Activated CD4-positive, alpha-beta T cell treated with anti-CD3 and anti-CD28 coated beads, Interleukin-2, amount 50 U/mL, for 4 hours (primary cell): Measurements from ENCODE around the gene LTBP1.
"Not testable (repeated sequence)": the region's sequence is repeated elsewhere in the genome, so short reads cannot be mapped to it uniquely, and the experiment has no call there.

Source experiments
- DNase-seq, 2 experiments: peaks; one replicate each; pipeline ENCODE4 v3.0.0-alpha.2; 2020

The LTBP1 gene

DNA sequence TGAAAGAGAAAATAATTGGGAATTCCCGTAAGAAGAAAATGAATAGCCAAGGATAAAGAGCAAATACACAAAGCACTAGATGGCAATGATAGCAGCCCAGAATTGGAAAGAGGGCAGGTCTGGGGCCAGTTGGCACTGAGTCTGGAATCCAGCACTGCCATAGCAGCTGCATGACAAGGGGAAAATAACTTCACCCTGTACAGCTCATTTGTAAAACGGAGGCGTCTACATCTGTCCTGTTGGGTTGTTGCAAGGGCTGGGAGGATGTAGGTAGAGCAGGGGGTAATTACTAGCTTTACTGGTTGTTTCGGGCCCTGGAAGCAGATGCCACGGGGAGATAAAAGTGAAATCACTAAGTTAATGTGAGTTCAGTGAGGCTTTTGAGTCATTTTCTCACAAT lies 419.7 kb downstream of the LTBP1 start:
- no peak for DNase-seq

DNA sequence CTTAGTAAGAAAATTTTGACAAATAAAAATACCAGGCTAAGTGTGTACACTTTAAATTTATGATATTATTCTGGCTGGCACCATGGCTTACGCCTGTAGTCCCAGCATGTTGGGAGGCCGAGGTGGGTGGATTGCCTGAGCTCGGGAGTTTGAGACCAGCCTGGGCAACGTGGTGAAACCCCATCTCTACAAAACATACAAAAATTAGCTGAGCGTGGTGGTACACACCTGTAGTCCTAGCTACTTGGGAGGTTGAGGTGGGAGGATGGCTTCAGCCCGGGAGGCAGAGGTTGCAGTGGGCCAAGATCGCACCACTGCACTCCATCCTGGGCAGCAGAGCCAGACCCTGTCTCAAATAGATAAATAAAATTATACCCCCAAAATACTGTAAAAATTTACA lies 421.8 kb downstream of the LTBP1 start:
- DNase-seq: not testable (repeated sequence)

DNA sequence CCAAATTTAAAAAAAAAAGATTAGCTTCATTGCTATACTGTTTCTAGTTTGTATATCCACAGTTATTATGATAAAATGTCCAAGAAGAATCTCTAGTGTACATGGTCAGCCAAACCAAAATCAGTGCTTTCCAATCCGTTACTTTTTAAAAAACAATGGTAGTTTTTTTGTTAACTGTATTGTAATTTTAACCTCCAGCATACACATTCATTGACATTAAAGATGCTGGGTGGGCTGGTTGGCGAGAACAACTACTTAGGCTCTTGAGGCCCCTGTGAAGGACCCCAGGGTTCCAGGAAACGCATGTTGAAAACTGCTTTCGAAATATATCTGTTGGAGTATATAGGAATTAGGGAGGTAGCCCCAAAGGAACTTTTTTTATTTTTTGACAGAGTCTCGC lies 422.4 kb downstream of the LTBP1 start:
- DNase-seq: no peak

DNA sequence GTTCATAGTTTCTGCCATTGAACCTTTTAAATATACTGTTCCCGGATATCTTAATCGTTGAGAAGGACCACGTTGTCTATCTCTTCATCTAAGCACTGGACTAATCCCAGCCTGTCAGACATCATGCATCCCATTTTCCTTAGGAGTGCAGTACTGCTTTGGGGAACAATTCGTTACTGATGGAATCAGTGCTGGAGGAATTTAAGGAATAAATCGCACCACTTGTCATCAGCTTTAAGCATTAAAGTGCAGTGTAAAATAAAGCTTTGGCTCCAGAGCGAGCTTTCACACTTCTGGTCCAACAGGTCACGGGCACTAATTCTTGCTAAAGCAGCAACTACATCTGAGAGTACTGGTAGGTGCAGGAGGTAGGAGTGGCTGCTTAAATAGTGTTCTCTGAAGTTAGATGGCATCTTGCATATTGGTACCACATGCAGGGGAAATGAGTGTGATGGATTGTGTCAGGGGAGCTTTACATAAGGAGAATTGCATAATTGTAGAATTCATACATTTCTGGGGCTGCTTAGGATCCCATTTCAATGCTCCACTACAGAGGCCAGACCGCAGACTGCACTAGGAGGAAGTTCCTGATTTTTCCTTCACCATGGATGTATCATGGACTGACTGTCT lies 424.0 kb downstream of the LTBP1 start:
- no peak for DNase-seq

DNA sequence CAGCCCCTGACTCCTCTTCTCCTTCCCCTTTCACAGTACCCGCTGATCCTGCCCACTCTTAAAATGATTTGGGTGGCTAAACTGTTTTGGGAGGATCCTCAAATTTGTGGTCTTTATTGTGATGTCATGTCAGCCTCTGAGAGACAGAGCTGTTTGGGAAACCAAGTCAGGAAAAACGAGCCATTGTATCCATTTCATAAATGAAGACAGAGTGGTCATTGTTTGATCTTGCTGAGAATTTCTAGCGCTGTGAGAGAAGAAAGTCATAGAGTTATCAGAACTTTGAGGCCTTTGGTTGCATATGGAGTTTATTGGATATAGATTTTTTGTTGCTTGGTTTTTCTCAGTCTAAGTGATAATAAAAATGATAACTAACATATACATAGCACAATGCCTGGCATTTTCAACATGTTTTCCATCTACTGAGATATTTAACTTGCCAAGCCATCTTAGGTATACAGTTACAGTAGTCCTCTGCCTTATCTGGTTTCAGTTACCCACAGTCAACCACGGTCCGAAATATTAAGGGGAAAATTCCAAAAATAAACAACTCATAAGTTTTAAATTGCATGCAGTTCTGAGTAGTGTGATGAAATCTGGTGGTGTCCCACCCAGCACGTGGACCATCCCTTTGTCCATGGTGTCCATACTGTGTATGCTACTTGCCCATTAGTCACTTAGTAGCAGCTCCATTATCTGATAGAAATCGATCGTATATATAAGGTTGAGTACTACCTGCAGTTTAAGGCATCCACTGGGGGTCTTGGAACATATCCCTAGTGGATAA lies 424.7 kb downstream of the LTBP1 start:
- no peak for DNase-seq

DNA sequence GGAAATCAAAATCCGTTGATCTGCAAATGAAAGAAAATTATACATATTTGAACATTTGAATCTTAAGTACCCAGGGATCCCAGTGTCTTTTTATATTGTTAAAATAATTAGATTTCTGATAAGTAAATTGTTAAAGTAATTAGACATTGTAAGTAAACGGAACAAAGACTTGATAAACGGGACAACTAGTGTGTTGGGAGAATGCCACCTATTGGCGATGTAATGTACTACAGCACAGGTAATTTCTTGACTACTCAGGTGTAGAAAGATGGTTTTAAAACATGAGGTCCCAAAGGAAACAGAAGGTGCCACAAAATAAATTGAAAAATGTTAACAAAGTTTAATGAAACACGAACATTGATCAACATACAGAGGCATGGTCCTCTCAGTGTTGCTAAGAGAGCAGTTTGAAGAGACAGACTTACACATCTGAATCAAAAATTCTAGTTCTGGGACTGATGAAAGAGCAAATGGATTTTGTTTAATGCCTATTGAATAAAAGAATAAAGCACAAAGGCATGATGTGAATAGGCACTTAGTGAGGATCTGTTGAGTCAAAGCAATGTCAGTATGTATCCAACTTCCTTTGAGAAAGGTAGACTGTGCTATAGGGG lies 426.3 kb downstream of the LTBP1 start:
- no peak for DNase-seq

DNA sequence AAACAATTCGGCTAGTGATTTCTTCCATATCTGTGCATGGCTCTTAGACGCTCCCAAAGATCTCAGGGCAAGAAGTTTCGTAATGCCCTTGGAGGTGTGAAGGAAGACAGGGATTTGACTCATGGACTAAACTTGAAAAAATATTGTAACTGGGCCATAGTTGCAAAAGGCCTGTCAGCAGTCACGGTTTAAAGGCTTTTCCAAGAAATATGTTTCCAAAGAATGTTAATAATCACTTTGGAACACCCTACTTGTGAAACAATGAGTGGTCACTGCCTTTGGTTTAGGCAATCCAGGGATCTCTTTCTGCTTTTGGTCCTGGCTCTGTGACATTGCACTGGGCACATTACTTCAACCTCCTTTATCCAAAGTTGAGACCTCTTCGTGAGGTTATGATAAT lies 427.2 kb downstream of the LTBP1 start:
- no peak for DNase-seq

DNA sequence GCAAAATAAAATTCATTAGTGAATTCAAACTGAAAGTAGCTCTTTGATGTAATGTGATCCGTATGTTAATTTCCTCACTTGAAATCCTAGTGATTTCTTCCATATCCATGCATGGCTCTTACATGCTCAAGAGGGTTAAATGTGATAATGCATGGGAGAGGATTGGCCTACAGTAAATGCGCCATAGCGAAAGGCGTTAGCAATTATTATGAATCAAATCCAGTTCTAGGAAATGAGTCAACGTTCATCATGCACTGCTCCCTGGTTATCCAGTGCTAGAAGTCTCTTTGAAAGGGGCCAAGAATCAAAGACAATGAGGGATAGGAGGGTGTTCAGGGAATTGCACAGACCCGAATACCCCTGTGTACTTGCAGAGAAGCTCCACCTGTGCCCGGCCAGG lies 428.3 kb downstream of the LTBP1 start:
- no peak for DNase-seq

DNA sequence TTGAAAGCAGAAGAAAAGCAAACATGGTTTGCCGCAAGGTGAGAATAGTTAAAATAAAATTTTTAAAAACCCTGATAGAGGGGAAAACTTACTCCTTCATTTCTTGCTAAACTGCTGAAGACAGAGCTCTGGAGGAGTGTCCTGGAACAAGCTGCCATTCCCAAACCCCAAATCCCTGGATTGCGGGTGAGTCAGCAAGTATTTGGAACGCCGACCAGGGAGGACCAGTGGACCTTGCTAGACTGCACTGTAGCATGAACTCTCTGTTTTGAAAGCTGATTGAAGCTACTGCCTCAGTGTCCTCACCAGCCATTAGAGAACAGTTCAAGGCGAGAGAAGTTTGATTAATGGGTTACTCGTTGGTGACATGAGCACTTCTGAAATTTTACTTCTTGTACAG lies 430.3 kb downstream of the LTBP1 start:
- no peak for DNase-seq

DNA sequence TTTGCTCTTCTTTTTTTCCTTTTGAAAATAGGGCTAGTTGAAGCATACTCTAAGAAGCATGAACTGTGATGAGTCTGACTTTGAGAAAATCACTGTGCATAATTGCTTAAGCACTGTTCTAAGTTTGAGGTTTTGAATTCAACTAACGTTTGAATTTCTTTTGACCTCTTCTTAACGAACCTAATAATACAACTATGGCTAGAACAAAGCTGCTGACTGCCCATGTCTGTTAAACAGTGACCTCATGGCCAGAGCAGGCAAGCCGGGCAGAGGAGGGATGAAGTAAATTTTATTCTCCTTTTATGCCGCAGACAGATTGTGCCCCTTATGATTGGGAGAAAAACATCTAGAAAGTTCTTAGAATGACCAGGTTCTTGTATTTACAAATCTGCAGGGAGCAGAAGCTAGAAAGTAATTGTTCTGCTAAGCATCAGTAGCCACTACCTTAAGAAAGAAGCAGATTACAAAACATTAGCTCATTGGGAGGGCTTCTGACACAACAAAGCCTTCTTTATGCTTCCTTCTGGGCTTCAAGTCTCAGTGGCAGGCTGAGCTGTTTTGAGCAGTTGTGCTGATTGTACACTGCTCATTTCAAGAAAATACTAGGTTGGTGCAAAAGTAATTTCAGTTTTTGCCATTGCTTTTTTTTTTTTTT lies 431.9 kb downstream of the LTBP1 start:
- no peak for DNase-seq

DNA sequence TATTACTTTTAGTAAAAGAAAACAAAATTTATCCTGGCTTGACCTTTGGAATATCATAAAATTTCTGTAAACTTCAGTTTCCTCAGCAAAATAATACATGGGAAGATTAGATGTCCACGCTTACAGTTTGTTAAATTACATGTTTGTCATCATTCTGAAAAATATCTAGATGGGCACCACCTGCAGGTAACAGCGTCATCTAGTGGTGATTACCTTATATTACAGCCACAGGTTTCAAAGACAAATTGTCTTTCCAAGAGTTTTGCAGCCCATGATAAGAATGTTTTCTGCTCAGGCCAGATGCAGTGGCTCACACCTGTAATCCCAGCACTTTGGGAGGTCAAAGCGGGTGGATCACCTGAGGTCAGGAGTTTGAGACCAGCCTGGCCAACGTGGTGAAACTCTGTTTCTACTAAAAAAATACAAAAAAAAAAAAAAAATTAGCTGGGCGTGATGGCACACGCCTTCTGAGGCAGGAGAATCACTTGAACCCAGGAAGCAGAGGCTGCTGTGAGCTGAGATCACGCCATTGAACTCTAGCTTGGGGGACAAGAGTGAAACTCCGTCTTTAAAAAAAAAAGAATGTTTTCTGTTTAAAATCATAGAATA lies 433.4 kb downstream of the LTBP1 start:
- no peak for DNase-seq

DNA sequence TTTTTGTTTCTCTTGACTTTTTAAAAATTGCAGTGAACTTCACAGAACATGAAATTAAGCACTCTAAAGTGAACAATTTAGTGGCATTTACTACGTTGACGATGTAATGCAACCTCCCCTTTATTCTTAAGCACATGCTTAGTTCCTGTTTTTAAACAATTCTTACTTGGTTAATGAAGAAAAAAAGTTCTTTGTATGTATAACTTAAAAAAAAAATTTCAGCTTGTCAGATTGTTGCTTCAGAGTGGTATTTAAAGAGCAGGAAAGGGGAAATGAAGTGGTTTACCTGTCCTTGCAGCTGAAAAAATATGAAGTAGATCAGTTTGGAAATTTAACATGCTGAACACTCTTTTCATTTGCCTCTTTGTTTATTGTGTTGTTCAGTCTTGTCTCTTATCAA lies 434.0 kb downstream of the LTBP1 start:
- DNase-seq: no peak

DNA sequence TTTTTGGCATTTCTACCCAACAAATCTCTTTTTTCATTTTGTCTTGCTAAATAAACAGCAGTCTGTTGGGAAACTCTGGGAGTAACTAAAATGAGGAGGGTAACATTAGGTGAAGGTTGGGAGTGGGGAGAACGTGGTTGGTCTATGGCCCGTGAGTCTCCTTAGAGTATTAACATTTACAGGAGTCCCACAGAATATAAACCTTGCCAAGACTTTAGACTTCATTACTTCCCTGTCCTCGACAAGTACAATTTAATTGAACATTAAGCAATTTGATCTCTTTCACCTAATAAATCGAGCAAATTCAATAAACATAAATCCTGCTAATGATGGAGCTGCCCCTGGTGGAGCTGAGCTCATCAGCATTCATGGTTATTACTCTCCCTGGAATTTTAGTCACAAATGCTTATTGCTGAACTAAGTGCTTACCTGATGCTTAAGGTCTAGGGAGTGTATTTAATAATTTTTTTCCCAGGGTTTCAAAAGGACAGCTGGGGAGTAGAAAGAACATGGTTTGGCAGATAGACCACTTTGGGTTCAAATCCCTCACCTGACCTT lies 434.6 kb downstream of the LTBP1 start:
- no peak for DNase-seq

DNA sequence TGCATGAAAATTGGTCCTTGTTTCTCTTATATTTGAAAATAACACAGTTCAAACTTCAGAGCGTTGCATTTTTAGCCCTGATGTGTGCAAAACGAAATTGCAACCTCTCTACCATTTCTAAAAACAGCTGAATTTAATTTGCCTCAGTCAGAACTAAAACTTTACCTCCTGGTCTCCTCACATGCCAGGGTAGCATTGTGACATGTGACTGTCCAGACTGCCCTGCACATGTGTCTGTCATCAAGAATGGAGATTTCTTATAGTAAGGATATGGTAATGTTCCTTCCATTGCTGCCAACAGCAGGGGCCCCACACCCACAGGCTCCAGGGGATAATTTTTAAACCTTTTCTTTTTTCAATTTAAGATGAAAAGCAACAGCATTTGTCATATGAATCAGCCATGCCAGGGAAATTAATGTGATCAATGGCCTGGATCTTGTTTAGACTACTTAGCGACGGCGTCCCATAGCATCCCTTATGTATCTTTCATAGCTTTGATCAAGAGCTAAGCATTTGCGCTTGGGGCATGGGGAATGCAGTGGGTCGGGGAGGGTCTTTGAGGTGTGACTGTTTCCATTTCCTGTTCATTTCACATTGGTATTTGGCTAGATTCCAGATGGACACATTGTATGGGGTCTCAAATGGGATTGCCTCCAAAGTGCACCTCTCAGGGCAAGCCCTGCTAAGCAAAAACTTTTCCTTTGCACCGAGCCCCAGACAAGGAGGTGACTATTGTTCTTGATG lies 437.3 kb downstream of the LTBP1 start:
- DNase-seq: no peak

DNA sequence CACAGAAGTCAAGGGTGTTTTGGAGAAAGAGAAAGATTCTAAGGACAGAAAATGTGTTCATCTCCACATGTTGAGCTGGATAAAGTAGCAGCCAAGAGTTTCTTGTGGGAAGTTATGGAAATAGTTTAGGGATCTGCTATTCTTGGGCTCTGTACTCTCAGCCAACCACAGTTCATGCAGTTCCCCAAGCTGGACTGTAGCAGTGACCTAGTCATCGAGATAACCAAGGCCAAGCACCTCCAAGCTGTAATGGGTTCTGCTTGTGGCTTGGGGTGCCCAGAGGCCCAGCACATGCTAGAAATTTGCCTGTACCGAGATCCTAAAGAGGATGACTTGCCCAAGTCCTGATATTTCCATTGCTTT lies 437.8 kb downstream of the LTBP1 start:
- DNase-seq: no peak

DNA sequence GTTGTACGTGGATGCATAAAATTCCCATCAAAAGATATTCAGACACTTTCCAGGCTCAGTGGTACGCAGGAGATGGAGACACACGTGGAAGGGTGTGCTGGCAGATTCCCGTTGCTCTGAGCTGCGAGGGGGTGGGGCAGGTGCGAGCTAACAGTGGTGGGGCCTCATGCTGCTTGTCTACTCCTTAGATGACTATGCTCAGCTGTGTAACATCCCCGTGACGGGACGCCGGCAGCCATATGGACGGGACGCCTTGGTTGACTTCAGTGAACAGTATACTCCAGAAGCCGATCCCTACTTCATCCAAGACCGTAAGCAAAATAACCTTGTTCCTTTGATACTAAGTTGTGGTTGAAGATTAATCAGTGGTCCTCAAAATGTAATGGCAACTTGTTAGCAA lies 442.2 kb downstream of the LTBP1 start:
- DNase-seq: no peak

DNA sequence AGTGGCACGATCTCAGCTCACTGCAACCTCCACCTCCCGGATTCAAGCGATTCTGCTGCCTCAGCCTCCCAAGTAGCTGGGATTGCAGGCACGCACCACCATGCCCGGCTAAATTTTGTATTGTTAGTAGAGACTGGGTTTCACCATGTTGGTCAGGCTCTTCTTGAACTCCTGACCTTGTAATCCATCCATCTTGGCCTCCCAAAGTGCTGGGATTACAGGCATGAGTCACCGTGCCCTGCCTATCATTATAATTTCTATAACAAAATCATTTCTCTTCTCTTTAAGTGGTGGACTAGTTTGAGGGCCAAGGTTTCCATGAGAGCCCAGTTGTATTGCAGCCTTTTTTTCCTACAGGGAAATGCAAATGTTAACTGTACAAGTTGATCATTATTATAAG lies 442.9 kb downstream of the LTBP1 start:
- DNase-seq: not testable (repeated sequence)

DNA sequence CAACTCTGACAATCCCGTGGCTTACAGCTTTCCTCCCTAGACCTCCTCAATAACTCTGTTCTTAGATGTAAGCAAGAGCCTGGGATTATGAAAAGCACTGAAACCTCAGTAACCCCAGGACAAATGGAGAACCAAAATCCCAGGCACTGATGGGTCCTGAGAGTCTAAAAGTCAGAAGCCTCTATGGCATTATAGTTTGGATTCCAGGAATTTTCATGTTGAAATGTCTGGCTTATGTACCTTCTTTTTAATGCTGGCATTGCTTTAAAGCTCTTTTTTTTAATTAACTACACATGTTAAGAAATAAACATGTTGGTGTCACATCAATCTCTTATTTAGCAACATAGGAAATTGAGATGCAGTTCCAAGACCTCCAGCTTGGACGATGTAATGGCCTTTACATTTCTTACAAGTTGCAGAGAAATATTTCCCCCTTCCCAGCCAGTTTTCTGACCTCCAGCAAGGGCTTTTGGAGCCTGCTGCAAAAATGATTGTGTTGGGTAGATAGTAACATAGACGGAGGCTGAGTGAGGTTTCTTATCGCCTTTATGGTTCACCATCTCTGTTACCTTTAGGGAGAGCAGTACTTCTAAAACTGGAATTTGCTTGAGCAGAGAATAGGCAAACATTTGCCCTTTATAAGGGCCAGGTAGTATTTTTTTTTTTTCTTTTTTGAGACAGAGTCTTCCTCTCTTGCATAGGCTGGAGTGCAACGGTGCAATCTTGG lies 444.9 kb downstream of the LTBP1 start:
- no peak for DNase-seq

DNA sequence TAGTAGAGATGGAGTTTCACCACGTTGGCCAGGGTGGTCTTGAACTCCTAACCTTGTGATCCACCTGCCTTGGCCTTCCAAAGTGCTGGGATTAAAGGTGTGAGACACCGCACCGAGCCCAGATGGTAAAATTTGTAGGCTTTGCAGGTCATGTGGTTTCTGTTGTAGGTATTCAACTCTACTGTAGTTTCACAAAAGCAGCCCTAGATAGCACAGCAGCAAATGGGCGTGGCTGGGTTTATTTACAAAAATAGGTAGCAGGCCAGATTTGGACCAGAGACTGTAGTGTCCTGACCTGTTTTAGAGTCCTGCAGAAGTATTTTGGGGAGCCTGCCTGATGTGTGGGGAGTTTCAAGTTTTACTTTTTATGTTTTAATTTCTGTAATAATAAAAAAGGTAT lies 445.6 kb downstream of the LTBP1 start:
- no peak for DNase-seq

DNA sequence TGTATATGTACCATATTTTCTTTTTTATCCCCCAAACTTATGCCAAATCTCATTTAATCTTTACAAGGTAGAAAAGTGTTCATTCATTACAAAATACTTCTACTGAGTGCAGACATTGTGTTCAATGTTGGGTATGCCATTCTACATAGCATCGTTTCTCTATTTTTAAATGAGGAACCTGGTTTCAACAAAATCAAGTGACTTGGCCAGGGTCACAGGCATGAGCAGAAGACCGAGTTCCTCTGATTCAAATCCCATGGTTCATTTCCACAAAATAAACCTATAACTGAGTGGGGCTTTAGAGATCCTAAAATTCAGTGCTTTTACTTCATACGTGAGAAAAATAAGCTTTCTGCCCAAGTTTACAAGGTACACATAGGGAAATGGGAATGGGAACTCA lies 448.3 kb downstream of the LTBP1 start:
- no peak for DNase-seq

DNA sequence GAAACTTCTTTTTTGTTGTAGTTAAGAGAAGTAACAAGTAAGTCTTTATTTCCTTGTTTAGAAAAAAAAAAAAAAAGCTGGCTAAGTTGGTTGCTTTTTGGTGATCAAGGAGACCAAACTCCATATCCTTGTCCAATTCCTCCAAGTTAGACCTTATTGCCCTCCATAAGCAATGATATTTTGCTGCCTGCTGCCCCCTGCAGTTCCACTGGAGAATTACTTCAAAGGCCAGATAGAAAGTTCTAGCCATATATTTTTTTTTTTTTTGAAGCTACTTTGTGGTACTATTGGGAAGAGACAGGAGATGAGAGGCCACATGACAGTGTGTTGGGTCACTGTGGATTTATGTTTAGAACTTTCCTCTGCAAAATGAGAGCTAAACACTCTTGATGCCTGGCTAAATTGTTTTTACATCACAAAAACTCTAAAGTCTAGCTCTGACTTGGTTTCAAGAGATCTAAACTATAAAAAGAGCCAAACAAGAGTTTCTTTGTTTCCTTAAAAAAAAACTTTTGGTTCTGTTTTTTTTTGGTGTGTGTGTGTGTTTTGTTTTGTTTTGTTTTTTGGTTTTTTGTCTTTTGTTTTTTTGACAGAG lies 449.0 kb downstream of the LTBP1 start:
- peak; percentile 10 to 38 for DNase-seq
